ENCODE results near the gene TPCN1.

The TPCN1 gene

DNA sequence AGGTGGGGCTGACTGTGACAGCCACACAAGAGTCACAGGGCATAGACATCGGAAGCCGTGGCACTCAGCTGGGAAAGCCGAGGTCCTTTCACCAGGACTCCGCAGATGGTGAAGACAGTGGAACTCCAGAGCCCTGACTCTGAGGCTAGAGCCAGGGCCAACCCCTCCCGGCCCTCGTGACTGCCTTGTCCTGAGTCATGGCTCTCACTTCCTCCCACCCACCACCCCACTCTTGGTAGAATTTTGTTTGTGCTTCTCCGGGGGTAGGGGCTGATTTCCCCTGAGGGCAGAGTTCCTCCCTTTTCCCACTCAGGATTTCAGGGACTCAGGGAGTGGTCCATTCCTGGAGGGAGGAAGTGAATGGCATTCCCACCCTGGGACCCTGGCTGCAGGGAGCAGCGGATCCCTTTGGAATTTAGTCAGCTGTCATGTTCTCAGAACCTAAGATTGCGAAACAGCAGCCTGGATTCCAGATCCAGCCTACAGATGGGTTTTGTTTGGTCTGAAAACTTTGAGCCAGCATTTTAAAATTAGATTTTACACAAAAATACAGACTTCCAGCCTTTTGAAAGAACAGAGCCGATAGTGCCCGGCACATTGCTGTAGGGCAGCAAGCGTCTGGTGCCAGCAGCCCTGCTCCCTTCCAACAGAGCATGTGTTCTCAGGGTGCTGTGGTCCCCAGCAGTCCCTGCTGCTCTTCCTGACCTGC, 50.7 kb downstream of the TPCN1 start:
- no peak overlapping the region for H3K4me3 ChIP-seq (ENCODE audit: low read length)
- no peak for DNase-seq (ENCODE audit: low read depth, low spot score)

DNA sequence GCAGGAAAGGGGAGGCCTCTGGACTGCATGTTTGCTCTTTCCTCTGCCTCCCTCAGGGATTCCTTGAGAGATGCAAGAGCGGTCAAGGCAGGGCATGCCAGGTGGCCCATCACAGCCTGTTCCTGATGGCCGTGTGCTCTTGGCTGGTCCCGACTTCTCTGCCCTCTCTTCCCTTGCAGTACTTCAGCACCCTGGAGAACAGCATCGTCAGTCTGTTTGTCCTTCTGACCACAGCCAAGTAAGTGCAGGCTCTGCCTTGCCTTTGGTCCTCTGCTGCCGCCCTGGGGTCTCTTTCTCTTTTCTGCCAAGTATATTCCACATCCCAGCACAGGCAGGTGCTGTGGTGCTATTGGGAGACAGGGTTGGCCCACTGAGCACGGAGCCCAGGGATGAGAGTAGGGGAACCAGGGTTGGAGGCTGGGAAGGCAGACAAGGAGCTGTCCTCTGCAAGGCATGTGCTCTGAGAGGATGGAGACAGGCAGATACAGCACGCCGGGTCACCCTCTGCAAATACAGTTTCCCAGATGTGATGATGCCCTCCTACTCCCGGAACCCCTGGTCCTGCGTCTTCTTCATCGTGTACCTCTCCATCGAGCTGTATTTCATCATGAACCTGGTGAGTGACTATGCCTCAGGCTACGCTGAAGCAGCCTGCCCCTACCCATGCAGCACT, 51.9 kb downstream of the TPCN1 start:
- no peak overlapping the region for H3K4me3 ChIP-seq (ENCODE audit: low read length)
- no peak for DNase-seq (ENCODE audit: low read depth, low spot score)

DNA sequence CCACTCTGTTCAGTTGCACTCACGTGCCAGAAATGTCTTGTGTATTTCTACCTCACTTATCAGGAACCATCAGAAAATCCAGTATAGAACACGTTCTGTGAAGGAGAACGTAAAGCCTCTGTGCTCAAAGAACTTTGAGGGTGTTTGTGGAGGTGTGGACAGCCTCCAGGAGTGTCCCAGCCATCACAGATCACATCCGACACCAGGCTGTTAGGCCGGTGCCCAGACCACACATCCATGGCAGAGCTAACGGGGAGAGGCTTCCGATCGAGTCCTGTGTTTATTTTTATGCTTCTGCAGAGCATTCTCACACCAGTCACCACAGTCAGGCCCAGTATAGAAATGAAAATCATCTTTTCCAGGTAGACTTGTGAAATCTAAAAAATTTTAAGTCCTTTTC, 53.6 kb downstream of the TPCN1 start:
- H3K4me3 ChIP-seq (ENCODE audit: low read length): no peak overlapping the region
- no peak for DNase-seq (ENCODE audit: low read depth, low spot score)

DNA sequence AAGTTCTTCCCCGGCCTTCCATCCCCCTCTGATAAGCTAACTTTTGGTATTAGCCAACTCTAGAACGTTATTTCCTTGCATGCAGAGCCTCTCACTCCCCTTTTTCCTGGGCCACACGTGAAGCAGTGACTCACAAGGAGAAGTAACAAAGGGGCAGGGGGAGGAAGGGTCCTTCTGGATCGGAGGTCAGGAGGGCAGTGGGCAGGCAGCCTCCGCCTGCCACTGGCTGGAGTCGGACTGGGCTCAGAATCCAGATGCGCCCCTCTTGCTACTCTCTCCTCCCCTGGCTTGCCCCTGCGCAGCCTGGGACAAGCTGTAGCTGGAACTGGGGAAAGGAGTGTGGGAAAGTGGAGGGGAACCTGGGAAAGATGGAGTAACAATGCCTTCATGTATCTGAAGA, 55.0 kb downstream of the TPCN1 start:
- DNase-seq (ENCODE audit: low read depth, low spot score): no peak
- H3K4me3 ChIP-seq (ENCODE audit: low read length): no peak overlapping the region

DNA sequence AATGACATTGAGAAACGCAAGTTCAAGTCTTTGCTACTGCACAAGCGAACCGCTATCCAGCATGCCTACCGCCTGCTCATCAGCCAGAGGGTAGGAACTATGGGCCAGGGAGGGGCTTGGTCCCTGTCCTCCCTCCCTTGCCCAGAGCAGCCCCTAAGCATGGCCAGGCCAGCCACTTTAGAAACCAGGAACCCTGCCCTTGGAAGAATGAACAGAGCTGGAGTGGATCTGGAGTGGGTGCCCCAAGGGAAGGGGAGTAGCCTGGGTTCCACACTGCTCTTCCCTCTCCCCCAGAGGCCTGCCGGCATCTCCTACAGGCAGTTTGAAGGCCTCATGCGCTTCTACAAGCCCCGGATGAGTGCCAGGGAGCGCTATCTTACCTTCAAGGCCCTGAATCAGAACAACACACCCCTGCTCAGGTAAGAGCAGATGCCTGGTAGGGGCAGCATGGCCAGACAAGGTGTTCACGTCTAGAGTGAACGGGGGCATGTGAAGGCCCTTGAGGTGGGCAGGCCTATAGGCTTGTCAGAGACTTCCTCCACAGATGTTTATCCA, 55.8 kb downstream of the TPCN1 start:
- H3K4me3 ChIP-seq (ENCODE audit: low read length): no peak overlapping the region
- DNase-seq (ENCODE audit: low read depth, low spot score): no peak

DNA sequence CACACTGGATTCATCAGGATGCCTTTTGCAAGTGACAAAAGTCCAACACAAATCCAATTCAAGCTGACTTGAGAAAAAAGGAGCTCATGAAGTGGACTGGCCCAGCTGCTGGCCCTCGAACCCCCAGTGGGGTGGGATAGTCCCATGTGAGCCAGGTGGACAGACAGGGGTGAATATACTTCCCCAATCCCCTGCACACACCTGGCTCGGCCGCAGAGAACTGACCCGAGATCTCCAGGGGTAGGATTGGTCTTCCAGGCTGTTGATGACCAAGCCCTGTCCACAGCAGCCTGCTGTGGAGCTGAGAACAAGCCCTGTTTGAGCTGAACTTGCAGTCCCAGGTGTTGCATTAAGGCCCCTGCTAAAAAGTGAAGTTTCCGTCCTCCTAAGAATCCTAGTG, 56.2 kb downstream of the TPCN1 start:
- no peak for DNase-seq (ENCODE audit: low read depth, low spot score)

DNA sequence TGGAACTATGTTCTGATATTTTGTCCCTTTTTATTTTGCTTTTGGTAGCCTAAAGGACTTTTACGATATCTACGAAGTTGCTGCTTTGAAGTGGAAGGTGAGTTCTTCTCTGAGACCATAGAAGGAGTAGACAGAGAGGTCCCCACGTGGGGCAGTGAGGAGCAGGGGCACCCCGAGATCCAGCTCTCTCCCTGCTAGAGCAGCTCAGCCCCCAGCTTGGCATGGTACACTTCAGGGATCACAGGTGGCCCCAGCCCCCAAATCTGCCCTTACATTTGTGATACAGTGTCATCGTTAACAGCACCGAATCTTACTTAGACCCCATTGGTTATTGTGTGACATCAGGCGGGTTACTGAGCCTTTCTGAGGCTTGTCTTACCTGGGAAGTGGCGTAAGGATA, 56.9 kb downstream of the TPCN1 start:
- DNase-seq (ENCODE audit: low read depth, low spot score): no peak
- H3K4me3 ChIP-seq (ENCODE audit: low read length): no peak overlapping the region

More for the DNA sequence above, 56.2 kb downstream of the TPCN1 start:
- H3K4me3 ChIP-seq (ENCODE audit: low read length): no peak overlapping the region

DNA sequence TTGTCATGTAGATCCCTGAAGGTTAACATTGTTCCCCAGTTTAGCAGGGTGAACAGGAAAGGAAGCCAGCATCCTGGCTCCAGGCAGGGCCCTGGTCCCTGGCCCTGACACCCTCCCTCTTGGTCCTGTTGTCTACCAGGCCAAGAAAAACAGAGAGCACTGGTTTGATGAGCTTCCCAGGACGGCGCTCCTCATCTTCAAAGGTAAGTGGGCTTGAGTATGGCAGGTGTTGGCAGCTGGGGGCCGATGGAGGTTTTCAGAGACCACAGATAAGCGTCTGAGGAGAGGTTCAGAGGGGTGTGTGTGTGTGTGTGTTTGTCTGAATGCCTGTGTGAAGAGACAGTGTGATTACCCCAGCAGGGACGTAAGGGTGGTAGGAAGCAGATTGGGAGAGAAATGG, 57.4 kb downstream of the TPCN1 start:
- no peak overlapping the region for H3K4me3 ChIP-seq (ENCODE audit: low read length)
- peak; percentile 90 for DNase-seq (ENCODE audit: low read depth, low spot score)

DNA sequence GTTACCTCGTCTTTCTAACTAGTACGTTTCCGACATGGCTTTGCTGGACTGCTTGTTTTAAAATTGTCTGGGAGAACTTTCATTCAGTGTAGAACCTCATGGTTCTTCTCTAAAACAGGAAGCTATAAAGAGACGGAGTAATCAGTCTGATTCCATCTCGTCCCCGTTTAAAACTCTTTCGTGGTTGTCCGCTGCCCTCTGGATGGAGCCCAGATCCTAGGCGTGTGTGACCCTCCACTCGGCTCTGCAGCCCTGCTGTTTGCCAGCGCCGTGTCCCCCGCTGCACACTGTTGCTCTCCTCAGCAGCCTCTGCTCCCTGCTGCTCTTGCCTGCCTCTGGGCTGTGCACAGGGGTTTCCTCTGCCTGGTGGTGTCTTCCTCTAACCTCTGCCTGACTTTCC, 63.5 kb downstream of the TPCN1 start:
- no peak for DNase-seq (ENCODE audit: low read depth, low spot score)
- H3K4me3 ChIP-seq (ENCODE audit: low read length): no peak overlapping the region

DNA sequence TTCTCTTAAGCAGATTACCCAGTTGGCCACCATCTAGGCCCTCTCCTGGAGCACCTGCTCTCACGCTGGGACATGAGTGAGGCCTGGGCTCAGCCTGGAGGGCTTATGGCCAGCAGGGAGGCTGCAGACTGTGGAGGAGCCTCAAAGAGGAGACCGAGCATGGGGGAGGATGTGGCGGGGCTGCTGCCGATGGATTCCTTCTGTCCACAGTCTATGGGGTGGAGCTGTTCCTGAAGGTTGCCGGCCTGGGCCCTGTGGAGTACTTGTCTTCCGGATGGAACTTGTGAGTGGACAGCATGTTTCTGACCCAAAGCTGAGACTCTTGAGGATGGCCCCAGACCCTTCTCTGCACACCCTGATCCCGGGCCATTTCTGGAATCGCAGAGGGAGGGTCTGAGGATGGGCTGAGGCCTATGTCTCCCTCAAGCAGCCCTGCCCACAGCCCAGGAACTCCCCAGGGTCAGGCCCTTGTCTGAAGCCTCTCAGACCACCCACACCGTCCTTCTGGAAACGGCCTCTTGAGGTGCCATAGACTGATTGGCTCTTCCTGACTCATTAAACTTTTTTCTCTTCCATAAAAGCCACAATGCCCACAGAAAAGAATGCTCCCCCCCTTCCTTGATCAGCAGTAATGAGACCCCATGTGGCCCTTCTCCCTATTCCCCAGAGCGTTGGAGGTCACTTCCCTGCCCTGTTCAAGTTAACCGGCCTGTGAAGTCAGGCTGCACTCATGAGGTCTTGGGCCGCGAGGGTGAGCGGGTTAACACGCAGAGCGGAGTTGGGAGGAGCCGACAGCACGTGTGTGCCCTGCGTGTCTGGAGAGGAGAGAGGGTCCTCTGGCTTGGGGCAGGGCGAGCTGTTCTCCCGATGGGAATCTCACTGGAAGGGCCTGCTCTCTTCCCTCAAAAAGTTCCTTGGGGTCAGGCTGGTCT, 64.7 kb downstream of the TPCN1 start:
- no peak overlapping the region for H3K4me3 ChIP-seq (ENCODE audit: low read length)
- no peak for DNase-seq (ENCODE audit: low read depth, low spot score)

DNA sequence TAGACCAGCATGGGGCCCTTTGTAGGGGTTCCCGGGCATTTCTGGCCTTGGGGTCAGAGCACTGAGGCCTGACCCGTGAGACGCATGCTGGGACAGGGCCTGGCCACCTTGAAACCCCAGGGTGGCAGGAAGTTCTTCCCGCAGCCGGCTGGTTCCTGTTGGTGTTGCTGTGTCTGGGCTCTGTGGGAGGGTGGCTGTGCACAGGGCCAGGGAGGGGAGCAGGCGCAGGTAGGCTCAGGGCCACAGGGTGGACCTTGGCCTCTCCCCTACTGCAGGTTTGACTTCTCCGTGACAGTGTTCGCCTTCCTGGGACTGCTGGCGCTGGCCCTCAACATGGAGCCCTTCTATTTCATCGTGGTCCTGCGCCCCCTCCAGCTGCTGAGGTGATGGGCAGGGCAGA, 65.4 kb downstream of the TPCN1 start:
- DNase-seq (ENCODE audit: low read depth, low spot score): no peak
- no peak overlapping the region for H3K4me3 ChIP-seq (ENCODE audit: low read length)

DNA sequence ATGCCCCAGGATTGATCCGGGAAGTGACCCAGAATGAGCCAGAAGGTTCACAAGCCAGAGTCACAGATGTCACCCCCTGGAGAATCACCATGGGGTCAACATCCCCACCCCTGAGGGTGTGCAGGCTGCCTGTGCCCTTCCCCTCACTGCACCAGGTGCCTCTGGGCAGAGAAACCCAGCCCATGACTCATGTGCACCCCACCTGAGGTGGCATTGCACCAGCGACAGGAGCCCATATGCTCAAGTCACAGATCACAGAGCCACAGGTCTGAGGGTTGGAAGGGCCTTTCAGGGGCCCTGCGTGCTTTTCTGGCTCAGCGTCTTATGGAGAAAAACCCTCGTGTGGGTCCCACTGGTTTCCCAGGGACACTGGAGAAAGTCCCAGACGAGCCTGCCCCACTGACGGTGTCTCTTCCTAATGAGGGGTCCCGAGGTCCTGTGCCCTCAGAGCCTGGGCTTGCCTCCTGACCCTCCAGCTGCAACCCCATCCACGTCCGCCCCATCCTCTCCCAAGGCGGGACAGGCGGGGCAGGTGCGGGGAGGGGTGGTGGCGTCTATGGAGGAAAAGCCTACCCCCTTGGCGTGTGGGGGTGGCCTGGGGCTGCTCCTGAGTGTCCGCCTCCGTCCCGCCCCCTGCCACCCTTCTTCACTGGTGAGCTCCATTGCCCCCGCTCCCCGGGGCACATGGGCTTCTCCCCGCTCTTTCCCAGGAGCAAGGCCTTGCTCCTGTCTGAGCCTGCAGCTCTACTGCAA, 66.1 kb downstream of the TPCN1 start:
- DNase-seq (ENCODE audit: low read depth, low spot score): no peak
- no peak overlapping the region for H3K4me3 ChIP-seq (ENCODE audit: low read length)

DNA sequence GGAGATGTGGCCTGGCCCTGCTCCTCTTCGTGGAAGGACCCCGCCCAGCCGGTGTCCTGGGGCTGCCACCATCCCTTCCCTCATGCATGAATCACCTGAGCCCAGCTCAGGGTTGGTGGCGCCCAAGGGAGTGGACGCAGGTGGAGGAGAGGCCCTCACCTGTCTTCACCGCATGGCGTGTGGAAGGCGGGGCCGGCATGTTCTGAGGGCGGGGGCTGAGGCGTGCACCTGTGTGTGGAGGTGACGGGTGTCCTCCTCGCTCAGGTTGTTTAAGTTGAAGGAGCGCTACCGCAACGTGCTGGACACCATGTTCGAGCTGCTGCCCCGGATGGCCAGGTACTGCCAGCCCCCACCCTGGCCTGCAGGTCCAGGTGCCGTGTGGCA, 66.6 kb downstream of the TPCN1 start:
- H3K4me3 ChIP-seq (ENCODE audit: low read length): no peak overlapping the region
- DNase-seq (ENCODE audit: low read depth, low spot score): no peak

DNA sequence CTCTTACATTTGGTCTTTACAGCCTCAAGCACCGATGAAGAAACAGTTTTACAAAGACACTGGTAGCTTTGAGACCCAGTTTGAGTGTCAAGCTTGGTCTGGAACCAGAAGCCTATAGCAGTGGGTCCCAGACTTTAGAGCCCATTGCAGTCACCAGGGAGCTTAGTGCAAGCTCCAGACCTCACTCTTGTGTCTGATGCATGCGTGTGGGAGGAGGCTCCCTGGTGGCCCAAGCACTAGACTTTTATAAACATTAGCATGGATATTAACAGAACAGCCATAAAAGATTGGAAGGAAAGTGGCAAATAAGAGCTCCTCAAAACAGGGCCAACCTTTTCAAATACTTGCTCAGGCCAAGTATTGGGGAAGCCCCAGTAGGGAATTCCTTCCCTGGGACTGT, 68.1 kb downstream of the TPCN1 start:
- DNase-seq (ENCODE audit: low read depth, low spot score): no peak
- H3K4me3 ChIP-seq (ENCODE audit: low read length): no peak overlapping the region

DNA sequence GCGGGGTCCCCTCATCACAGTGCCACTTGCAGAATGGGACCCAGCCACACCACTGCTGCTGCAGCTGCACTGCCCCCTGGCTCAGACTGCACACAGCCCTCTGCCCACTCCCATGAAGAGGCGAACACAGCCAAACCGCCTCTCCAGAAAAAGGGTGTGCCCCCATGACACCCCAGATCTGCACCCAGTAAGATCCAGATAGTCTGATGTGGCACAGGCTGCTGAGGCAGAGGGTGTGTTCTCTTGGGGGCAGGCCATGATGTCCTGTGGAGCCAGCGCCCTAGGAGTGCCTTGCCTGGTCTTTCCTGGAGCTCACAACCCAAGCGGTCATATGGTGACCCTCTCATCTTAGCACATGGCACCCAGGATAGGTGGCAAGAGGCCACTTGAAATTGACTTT, 69.2 kb downstream of the TPCN1 start:
- DNase-seq (ENCODE audit: low read depth, low spot score): no peak
- H3K4me3 ChIP-seq (ENCODE audit: low read length): no peak overlapping the region

DNA sequence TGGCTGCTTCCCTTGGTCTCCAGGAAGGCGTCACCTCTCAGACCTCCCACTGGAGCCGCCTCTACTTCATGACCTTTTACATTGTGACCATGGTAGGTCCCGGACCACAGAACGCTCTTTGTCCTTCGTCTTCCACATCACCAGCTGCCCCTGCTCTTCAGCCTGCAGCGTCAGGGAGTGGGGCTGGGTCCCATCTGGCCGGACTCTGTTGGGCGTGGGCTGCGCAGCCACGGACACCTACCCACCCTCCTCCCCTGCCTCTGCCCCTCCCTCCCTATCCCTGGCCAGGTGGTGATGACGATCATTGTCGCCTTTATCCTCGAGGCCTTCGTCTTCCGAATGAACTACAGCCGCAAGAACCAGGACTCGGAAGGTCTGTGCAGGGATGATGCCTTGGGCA, 70.3 kb downstream of the TPCN1 start:
- no peak overlapping the region for H3K4me3 ChIP-seq (ENCODE audit: low read length)
- DNase-seq (ENCODE audit: low read depth, low spot score): no peak

DNA sequence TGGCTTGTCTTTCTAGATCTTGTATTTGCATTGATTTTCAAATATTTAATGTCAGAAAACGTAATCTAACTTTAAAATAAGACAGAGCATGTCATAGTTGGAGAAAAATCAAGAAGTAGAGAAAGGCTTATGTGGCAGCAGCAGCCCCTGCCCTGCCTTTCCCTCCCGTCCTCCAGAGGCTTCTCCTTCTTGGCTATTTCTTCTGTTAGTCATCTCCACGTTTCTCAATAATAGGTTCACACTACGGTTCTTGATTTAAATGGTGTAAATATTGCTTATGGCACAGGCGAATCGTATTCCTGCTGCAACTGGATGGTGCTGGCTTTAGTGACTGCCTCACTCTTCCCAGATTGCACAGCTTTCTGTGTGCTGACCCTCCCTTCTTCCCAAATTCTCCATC, 70.8 kb downstream of the TPCN1 start:
- DNase-seq (ENCODE audit: low read depth, low spot score): no peak
- no peak overlapping the region for H3K4me3 ChIP-seq (ENCODE audit: low read length)

DNA sequence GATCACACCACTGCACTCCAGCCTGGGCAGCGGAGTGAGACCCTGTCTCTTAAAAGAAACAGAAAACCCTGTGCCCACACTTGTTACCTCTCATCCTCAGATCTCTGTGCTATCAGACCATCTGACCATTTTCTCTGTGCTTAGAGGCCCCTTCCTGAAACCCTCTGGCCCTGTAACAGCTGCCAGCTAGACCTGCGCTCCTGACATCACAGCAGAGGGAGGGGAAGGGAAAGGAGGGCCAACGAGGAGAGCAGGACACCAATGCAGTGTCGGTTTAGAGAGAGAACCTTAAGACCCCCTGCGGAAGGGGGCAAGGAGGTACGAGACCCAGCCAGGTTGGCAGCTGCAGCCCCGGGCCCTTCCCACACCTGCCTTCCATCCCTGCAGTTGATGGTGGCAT, 71.3 kb downstream of the TPCN1 start:
- H3K4me3 ChIP-seq (ENCODE audit: low read length): no peak overlapping the region
- DNase-seq (ENCODE audit: low read depth, low spot score): no peak

DNA sequence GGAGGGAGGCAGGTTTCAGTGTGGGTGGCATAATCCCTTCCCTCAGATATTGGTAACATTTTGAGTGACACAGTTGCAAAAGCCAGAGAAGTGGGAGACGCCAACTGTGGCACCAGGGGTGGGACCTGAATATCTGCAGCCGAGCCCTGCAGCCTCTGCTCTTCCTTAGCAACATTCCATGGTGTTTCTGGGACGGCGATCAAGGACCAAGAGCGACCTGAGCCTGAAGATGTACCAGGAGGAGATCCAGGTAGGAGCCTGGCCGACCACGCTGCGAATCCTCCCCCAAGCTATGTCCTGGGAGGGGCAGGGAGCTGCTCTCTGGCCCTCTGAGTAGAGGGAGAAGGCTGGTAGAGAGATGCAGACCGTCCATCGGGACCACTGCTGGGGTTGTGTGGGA, 71.8 kb downstream of the TPCN1 start:
- H3K4me3 ChIP-seq (ENCODE audit: low read length): no peak overlapping the region
- DNase-seq (ENCODE audit: low read depth, low spot score): no peak

All from Jurkat, Clone E6-1 (cell line).